Testis (tissue), 3 donors: ENCODE measurements around the gene KDM1B. TPM values are rescaled to one million over a fixed set of nuclear protein-coding genes. Genes with fewer than 3 reads are reported as not detected.

ENCODE experiments used
- DNase-seq: peaks from one replicate; pipeline ENCODE4 v3.0.0-alpha.2; 2019
- H3K27ac ChIP-seq, 2 donors: fragments of 200-600 bp; sonication (generic); one replicate each; pipeline ENCODE4 v1.5.1; 2019
- H3K27me3 ChIP-seq: fragments of 200-600 bp; sonication (generic); one replicate; pipeline ENCODE4 v1.5.1; 2019
- H3K36me3 ChIP-seq: fragments of 200-600 bp; sonication (generic); one replicate; pipeline ENCODE4 v1.5.1; 2017; ENCODE audit warnings: low read depth; ENCODE audit errors: missing control alignments
- H3K4me1 ChIP-seq: fragments of 200-600 bp; sonication (generic); one replicate; pipeline ENCODE4 v1.5.1; 2019
- H3K4me3 ChIP-seq, 2 donors: fragments of 200-600 bp; sonication (generic); one replicate each; pipeline ENCODE4 v1.5.1; 2017 to 2019
- H3K9me3 ChIP-seq: fragments of 200-600 bp; sonication (generic); one replicate; pipeline ENCODE4 v1.5.1; 2017
- POLR2A ChIP-seq: fragments of 450-650 bp; IDR thresholded peaks from one replicate; pipeline ENCODE4 v1.6.1; 2017; ENCODE audit warnings: antibody characterized with exemption, mild to moderate bottlenecking, moderate library complexity
- whole genome bisulfite sequencing, 2 donors: methylation state at CpG; one replicate each; pipeline ENCODE4 v1.1.5; 2018; 5-methylcytosine and 5-hydroxymethylcytosine counted together
- intact Hi-C: fragments of 100-400 bp; cut with DNase I; formaldehyde crosslinking; loops from one replicate; pipeline ENCODE4 v1.15.1; 2023; ENCODE audit warnings: low total_unique reads
- polyA plus RNA-seq: library from polyadenylated mRNA; stranded (reverse); fragments of 350-450 nt; fragmentation: Illumina TruSeq; extraction: RNeasy Lipid Tissue Mini Kit (QIAGEN cat#74804); gene quantifications from one replicate; pipeline ENCODE4 v1.2.3, GENCODE V29; 2014; ENCODE audit warnings: low read depth, low replicate concordance; ENCODE audit not compliant: insufficient read depth
- total RNA-seq, 2 donors: library from RNA; depleted of rRNA; stranded (reverse); fragments of >200 nt; gene quantifications; one replicate each; pipeline ENCODE4 v1.2.3, GENCODE V29; 2016
- TF ChIP-seq, protein P1 (sequence below), 3 experiments: fragments of 450-650 bp in 2 of 3; fragments of 200-600 bp in 1 of 3; sonication (generic) in 1 of 3; IDR thresholded peaks; one replicate each; pipeline ENCODE4 v1.5.1; 2016 to 2019; ENCODE audit warnings: antibody characterized with exemption in 3 of 3, mild to moderate bottlenecking in 2 of 3, moderate library complexity in 1 of 3

The KDM1B gene
- total and polyA plus RNA-seq, 3 donors from 2014 or later, result 32.1 to 41.1 (median 38.1) TPM

GRCh38 chr6:18240230-18240629 lies 85.0 kb downstream of the KDM1B start:
- DNase-seq, result no peak
- H3K4me3 ChIP-seq, result no peak overlapping the region
- H3K9me3 ChIP-seq, result no peaks in the 10 kb centered on the region
- WGBS, 2 donors, result 65 to 74% methylated on average over 2 of the region's 2 CpGs
- no peaks in the 10 kb centered on the region for H3K36me3 ChIP-seq
- H3K27me3 ChIP-seq, result no peaks in the 10 kb centered on the region
- intact Hi-C loops, result no loop called here
- TF ChIP-seq, protein P1, sequence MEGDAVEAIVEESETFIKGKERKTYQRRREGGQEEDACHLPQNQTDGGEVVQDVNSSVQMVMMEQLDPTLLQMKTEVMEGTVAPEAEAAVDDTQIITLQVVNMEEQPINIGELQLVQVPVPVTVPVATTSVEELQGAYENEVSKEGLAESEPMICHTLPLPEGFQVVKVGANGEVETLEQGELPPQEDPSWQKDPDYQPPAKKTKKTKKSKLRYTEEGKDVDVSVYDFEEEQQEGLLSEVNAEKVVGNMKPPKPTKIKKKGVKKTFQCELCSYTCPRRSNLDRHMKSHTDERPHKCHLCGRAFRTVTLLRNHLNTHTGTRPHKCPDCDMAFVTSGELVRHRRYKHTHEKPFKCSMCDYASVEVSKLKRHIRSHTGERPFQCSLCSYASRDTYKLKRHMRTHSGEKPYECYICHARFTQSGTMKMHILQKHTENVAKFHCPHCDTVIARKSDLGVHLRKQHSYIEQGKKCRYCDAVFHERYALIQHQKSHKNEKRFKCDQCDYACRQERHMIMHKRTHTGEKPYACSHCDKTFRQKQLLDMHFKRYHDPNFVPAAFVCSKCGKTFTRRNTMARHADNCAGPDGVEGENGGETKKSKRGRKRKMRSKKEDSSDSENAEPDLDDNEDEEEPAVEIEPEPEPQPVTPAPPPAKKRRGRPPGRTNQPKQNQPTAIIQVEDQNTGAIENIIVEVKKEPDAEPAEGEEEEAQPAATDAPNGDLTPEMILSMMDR (IDR thresholded peaks at IDR 0.05), result no peak
- TF ChIP-seq POLR2A, result no peak
- no peaks in the 10 kb centered on the region for H3K4me1 ChIP-seq
- H3K27ac ChIP-seq, result no peak overlapping the region

DNA sequence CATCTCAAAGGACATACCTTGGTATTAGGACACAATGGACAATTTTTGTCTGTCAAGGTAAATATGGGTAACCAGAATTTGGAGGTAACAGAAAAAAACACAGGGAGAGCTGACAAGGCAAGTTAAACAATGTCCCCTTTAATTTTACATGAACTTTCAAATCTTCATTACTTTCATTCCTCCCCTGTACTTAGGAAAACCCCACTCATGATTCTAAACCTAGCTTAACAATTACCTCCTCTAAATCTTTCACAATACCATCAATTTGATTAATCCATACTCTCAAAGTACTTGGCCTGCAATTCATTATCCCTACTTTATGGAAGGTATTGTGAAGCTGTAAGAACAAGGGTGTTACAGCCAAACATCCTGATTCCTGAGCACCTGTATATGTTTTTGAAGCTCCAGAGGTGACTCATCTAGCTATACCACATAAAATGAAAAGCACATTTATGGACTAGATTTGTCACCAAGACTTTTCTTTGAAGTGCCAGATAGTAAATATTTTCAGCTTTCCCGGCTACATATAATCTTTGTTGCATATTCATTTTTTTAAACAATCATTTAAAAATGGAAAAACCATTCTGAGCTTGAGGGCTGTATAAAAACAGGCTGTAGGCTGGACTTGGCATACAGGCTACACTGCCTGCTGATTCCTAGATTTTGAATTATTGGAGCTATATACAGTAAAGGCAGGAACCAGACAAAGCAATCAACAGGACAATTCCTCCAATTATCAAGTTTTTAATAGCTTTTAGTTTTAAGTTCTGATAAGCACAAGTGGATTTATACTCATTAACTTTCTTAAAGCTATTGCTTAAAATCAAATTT lies 86.2 kb downstream of the KDM1B start:
- intact Hi-C loops, result no loop called here
- no peaks in the 10 kb centered on the region for H3K9me3 ChIP-seq
- H3K4me1 ChIP-seq, result no peaks in the 10 kb centered on the region
- DNase-seq, result no peak
- no peak overlapping the region for H3K4me3 ChIP-seq
- no peaks in the 10 kb centered on the region for H3K27me3 ChIP-seq
- 92 to 96% methylated on average over 1 of the region's 1 CpG for WGBS, 2 donors
- H3K27ac ChIP-seq, result no peak overlapping the region
- H3K36me3 ChIP-seq, result no peaks in the 10 kb centered on the region
- no peak for TF ChIP-seq POLR2A
- TF ChIP-seq, protein P1 (IDR thresholded peaks at IDR 0.05), result no peak

DNA sequence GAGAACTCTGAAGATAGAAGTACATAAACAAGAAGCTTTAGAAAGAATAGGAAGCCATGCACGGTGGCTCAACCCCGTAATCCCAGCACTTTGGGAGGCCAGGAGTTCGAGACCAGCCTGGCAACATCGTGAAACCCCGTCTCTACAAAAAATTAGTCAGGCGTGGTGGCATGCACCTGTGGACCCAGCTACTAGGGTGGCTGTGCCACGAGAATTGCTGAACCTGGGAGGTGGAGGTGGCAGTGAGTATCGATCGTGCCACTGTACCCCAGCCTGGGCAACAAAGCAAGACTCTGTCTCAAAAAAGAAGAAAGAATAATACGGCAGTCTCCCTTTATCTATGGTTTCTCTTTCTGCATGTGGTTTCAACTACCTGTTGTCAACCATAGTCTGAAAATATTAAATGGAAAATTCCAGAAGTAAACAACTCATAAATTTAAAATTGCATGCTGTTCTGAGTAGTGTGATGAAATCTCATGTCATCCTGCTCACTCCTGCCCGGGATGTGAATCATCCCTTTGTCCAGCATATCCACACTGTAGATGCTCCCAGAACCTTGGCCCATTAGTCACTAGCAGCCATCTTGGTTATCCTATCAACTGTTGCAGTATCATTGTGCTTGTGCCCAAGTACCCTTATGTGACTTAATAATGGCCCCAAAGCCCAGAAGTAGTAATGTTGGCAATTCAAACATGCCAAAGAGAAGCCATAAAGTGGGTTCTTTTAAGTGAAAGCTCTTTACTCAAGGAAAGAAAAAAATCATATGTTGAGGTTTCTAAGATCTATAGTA lies 87.0 kb downstream of the KDM1B start:
- intact Hi-C loops, result no loop called here
- no peaks in the 10 kb centered on the region for H3K4me1 ChIP-seq
- H3K9me3 ChIP-seq, result no peaks in the 10 kb centered on the region
- no peak for DNase-seq
- no peak overlapping the region for H3K27ac ChIP-seq
- H3K36me3 ChIP-seq, result no peaks in the 10 kb centered on the region
- no peak for TF ChIP-seq POLR2A
- TF ChIP-seq, protein P1 (IDR thresholded peaks at IDR 0.05), result no peak
- H3K4me3 ChIP-seq, result no peak overlapping the region
- H3K27me3 ChIP-seq, result no peaks in the 10 kb centered on the region
- 88 to 89% methylated on average over 11 of the region's 11 CpGs for WGBS, 2 donors

GRCh38 chr6:18243302-18243893 lies 88.2 kb downstream of the KDM1B start:
- no peaks in the 10 kb centered on the region for H3K9me3 ChIP-seq
- no peak overlapping the region for H3K27ac ChIP-seq
- no peaks in the 10 kb centered on the region for H3K4me1 ChIP-seq
- TF ChIP-seq, protein P1 (IDR thresholded peaks at IDR 0.05), result no peak
- TF ChIP-seq POLR2A, result no peak
- 64% methylated on average over 3 of the region's 3 CpGs for WGBS, 2 donors
- intact Hi-C loops, result no loop called here
- H3K27me3 ChIP-seq, result no peaks in the 10 kb centered on the region
- no peak for DNase-seq
- no peak overlapping the region for H3K4me3 ChIP-seq
- H3K36me3 ChIP-seq, result no peaks in the 10 kb centered on the region
